Measurements from ENCODE around the gene NUDT16.
"Not testable (repeated sequence)": the region's sequence is repeated elsewhere in the genome, so short reads cannot be mapped to it uniquely, and the experiment has no call there.

The NUDT16 gene

DNA sequence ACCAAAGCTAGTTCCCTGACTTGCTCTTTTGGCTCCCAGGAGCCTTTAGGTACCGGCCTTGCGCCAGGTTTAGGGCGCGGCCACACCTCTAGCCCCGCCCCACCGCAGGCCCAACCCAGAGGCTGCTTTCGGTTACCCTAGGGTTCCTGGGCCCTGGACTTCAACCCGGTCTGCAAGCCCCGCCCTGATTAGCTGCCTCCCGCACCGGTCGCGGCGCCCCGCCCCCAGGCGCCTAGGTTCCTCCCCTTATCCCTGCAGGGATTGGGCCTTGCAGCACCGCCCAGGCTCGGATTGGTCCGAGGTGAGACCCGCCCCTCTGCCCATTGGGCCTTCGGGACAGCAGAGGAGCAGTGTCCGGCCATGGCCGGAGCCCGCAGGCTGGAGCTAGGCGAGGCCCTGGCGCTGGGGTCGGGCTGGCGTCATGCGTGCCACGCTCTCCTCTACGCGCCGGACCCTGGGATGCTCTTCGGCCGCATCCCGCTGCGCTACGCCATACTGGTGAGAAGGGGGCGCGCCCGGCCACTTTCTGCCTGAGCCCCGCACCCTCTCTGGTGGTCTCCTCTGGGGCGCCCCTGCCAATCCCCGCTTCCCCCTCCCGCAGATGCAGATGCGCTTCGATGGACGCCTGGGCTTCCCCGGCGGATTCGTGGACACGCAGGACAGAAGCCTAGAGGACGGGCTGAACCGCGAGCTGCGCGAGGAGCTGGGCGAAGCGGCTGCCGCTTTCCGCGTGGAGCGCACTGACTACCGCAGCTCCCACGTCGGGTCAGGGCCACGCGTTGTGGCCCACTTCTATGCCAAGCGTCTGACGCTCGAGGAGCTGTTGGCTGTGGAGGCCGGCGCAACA, at the start of gene NUDT16:
NUDT16 (plus strand) TSS at position 330 of the 847 bp plus-strand sequence; CDS start at position 361, 31 bp downstream.
- DNase-seq (ENCODE audit: low spot score): peak; percentile 99

DNA sequence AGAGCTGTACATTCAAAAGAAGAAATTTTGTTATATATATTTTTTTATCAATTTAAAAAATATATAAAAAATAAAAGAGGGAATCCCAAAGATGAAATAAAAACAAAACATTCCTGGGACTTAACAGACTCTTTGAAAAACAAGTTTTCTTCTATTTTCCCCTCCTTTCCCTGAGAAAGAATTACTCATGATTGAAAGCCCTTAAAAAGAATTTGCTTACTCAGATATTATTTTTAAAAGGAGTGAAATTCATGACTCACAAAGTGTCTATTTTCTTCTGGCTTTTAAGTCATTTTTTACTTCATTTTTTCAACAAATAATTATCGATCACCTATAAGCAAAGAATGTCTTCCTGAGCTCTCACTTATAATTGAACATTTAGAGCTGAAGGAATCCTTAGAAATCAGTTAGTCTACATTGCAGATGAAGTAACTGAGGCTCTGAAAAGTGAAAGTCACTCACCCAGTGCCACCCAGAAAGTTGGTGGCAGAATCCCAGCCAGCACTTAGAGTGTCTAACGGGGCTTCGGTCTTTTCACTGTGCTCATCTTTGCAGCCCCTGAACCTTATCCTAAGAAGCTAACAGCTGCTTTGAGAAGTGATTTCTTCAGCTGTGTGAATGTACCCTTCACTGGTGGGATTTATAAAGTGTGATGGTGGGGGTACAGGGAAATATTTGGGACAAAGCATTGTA, 42.5 kb upstream of the NUDT16 start:
- DNase-seq (ENCODE audit: low spot score): no peak

DNA sequence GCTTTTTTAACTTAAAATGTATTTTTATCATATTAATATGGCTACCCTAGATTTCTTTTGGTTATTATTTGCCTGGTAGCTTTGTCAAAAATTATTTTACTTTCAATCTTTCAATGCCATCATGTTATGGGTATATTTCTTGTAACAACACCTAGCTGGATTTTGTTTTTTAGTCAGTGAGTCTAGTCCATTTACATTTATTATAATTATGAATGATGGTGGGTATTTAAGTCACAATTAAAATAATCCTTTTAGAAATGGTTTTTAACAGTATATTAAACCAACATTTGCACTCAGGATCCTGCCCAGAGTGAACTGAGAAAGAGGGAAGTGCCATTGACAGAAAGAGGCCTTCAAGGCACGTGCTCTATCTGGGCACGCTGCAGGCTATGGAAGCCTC, 39.8 kb upstream of the NUDT16 start:
- no peak for DNase-seq (ENCODE audit: low spot score)

DNA sequence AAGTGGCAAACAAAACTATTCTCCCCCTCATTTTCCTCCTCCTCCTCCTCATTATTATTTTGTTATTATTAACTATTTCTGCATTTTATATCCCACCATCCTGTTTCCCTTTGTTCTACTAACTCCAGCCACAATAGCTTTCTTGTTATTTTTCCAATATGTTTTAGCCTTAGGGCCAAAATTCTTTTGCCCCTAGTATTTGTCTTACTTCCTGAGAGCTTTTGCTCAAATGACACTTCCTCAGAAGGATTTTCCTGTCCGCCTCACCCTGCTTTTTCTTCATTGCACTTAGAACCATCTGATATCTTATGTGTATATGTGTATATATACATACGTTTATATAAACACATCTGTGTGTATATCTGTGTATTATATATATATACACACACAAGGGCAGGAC, 32.7 kb upstream of the NUDT16 start:
- DNase-seq (ENCODE audit: low spot score): no peak

GRCh38 chr3:131349454-131349853, 32.1 kb upstream of the NUDT16 start:
- no peak for DNase-seq (ENCODE audit: low spot score)

- DNase-seq (ENCODE audit: low spot score): no peak
Measured at GRCh38 chr3:131349946-131350347, 31.6 kb upstream of the NUDT16 start.

GRCh38 chr3:131350506-131350905, 31.1 kb upstream of the NUDT16 start:
- DNase-seq (ENCODE audit: low spot score): no peak

DNA sequence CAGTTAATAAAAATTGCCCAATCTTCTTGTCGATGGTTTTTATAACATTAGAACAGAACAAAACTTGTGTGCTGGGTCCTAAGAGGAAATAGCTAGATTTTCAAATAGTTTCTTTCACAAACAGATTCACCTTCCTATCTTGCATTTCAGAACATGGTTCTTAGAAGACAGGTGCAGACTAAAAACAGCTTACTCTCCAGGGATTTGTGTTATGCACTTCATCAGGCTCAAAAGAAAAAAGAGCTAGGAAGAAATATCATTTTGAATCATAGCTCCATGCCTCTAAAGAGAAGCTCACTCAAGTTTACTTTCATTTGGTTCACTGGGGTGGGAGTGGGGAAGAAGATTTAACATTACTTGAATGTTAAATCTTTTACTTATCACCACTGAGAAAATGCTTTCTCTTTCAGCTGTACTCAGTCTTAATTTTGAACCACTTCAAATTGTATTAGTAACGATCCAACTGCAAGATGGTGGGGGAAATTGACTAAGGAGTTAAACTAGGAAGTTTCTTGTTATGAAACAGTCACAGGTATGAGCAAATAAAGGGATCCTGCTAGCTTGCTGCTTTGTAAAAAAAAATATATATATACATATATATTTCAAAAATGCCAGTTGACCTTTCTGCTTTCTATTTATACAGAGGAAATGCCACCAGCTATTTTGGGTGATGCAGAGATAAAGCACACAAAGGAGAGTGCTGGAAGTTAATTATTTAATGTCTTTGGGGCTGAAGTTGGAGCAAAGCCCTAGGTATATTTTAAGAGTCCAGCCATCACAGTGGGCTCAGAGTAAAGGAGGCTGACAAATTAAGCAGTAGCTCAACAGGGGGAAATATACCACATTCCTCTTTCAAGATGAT, 28.3 kb upstream of the NUDT16 start:
- no peak for DNase-seq (ENCODE audit: low spot score)

GRCh38 chr3:131353986-131354385, 27.6 kb upstream of the NUDT16 start:
- no peak for DNase-seq (ENCODE audit: low spot score)

DNA sequence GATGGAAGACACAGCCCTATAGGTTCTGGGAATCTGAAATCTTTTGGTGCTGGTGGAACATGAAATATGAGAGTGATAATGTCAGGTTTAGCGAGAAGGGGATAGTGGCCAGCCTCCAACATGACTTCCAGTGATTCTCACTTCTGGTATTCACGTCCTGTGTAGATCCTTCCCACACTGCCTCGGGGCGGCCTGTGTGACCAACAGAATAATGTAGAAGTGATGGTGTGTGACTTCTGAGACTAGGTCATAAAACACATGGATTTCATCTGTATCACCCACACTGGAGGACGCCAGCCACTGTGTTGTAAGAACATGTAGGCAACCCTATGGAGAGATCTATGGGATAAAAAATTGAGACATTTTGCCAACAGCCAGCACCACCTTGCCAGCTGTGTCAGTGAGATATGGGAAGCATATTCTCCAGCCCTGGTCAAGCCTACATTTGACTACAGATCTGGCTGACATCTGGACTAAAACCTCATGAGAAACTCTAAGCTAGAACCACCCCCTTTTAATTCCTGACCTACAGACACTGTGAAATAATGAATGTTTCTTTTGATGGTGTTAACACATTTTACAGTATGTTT, 25.5 kb upstream of the NUDT16 start:
- no peak for DNase-seq (ENCODE audit: low spot score)

DNA sequence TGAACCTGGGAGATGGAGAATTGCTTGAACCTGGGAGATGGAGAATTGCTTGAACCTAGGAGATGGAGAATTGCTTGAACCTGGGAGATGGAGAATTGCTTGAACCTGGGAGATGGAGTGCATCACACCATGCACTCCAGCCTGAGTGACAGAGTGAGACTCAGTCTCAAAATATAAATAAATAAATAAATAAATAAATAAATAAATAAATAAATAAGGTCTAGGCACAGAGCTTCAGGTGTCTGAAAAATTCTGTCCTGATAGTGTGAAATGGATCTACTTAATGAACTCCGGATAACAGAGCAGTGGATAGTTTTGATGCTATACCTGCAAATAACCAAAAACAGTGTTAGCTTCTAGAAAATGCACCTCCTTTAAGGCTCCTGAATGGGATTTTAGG, 24.3 kb upstream of the NUDT16 start:
- DNase-seq (ENCODE audit: low spot score): no peak

- no peak for DNase-seq (ENCODE audit: low spot score)
Measured at GRCh38 chr3:131360191-131360755, 21.3 kb upstream of the NUDT16 start.

- peak; percentile 4 for DNase-seq (ENCODE audit: low spot score)
Measured at GRCh38 chr3:131361066-131361463, 20.5 kb upstream of the NUDT16 start.

GRCh38 chr3:131361464-131362421, 19.8 kb upstream of the NUDT16 start:
- DNase-seq (ENCODE audit: low spot score): peak; percentile 33

GRCh38 chr3:131363275-131363674, 18.3 kb upstream of the NUDT16 start:
- no peak for DNase-seq (ENCODE audit: low spot score)

GRCh38 chr3:131370935-131371687, 10.5 kb upstream of the NUDT16 start:
- DNase-seq (ENCODE audit: low spot score): no peak

DNA sequence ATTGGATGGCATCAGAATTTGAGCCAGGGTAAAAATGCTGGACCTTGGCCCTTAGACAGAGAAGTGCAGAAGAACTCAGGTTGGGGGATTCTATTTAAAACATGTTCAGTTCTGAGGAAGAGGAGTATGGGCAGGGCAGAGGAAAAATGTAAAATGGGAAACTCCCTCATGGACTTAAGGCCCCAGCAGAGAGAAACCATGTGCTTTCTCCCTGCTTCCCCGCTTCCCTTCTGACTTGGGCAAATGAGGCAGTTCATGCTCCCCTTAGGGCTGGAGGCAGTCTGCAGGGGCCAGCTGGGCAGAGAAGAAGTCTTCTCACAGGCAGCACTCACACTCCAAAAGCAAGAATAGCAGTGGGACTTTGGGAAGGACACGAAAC, 9.9 kb upstream of the NUDT16 start:
- no peak for DNase-seq (ENCODE audit: low spot score)

DNA sequence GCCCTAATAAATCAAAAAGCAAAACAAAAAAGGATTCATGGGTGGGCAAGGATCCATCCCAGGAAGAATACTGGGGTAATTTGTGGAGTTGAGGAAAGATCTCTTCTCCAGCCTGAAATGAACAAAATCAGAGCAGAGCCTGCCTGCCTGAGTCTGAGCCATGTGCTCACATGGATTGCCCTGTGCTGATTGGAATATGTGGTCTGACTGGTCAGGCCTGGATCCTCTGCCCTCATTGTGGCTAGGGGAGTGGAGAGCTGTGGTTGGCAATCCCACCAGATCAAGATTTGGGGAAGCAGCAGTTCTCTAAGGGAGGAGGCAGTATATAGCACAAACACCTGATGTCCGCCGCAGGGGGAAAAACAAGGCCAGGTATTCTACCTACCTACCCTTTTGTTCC, 6.8 kb upstream of the NUDT16 start:
- DNase-seq (ENCODE audit: low spot score): no peak

DNA sequence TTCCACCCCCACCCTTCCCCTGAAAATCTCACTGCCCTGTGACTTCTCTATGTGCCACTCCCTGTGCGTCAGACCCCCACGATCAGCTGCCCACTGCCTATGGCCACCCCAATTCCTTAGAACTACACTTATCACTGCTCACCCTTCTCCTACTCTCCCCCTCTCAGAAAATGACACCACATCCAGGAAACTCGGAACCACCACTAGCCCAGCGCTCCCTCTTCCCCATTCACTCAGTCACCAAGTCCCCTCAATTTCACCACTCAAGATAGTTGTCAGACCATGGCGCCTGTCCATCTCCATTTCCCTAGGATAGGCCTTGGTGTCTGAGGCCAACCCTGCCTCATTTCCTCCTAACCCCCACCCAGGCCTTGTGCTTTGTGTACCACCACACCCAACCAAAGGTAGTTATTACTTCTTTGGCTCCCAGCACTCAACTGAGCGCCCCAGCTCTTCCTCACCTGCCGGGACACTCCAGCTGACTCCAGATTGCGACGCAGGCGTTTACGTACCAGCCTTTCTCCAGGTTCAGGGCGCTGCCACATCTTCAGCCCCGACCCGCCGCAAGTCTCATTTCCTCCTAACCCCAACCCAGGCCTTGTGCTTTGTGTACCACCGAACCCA, 641 bp upstream of the NUDT16 start:
- DNase-seq (ENCODE audit: low spot score): not testable (repeated sequence)

Data from activated CD4-positive, alpha-beta T cell treated with anti-CD3 and anti-CD28 coated beads, Interleukin-2, Interleukin-4, amounts not matched to agents 100 ng/mL and 50 ng/mL, durations not matched to agents 16 hours and 8 hours (primary cell).